Neural progenitor cell (in vitro differentiated cells): ENCODE results near the gene AMACR.

ENCODE experiments used
- EZH2 ChIP-seq: fragments of 200-600 bp; sonication (generic); IDR thresholded peaks from 2 replicates; pipeline ENCODE4 v1.6.1; 2017; ENCODE audit warnings: antibody characterized with exemption, mild to moderate bottlenecking, moderate library complexity
- TF ChIP-seq, protein P1 (sequence below): fragments of 200-600 bp; sonication (generic); IDR thresholded peaks from 2 replicates; pipeline ENCODE4 v1.5.1; 2017; ENCODE audit warnings: antibody characterized with exemption, mild to moderate bottlenecking

DNA sequence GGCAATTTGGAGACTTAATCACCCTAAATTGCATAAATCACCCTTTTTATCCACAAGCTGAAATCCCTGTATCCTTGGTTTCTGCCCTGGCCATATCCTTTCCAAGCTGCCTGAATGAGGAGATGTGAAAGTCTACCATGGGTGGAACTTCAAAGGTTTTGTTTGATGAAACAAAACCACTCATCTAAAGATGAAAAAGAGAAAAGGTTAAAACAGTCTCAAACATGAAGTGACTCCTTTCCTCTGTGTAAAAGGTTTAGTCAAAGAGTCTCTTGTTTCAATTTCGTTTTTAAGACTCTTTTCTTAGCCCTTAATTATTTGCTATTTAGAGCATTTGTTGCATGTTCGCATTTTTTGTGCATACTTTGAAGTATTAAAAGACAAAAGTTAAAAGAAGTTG is 34.6 kb downstream of the AMACR start:
- TF ChIP-seq, protein P1, sequence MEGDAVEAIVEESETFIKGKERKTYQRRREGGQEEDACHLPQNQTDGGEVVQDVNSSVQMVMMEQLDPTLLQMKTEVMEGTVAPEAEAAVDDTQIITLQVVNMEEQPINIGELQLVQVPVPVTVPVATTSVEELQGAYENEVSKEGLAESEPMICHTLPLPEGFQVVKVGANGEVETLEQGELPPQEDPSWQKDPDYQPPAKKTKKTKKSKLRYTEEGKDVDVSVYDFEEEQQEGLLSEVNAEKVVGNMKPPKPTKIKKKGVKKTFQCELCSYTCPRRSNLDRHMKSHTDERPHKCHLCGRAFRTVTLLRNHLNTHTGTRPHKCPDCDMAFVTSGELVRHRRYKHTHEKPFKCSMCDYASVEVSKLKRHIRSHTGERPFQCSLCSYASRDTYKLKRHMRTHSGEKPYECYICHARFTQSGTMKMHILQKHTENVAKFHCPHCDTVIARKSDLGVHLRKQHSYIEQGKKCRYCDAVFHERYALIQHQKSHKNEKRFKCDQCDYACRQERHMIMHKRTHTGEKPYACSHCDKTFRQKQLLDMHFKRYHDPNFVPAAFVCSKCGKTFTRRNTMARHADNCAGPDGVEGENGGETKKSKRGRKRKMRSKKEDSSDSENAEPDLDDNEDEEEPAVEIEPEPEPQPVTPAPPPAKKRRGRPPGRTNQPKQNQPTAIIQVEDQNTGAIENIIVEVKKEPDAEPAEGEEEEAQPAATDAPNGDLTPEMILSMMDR: no peak
- TF ChIP-seq EZH2: no peak
